K562 (cell line): ENCODE data around the gene YIPF1. TPM values are rescaled to one million over a fixed set of nuclear protein-coding genes. Genes with fewer than 3 reads are reported as not detected.

Experiments
- ATF6 ChIP-seq: sonication (generic); formaldehyde crosslinking; IDR thresholded peaks from 2 replicates; pipeline ENCODE4 v1.4.0; 2020; ENCODE audit warnings: mild to moderate bottlenecking, missing genetic modification reagents
- ELF2 ChIP-seq: fragments of 250-450 bp; sonication (Bioruptor Pico); IDR thresholded peaks from 2 replicates; pipeline ENCODE4 v1.5.0; 2021; ENCODE audit warnings: mild to moderate bottlenecking
- ELF4 ChIP-seq: fragments of 450-650 bp; formaldehyde crosslinking; IDR thresholded peaks from 2 replicates; pipeline ENCODE4 v1.4.0; 2022; ENCODE audit warnings: missing genetic modification characterization
- EP400 ChIP-seq: fragments of 450-650 bp; IDR thresholded peaks from 2 replicates; pipeline ENCODE4 v1.6.1; 2017; ENCODE audit warnings: antibody characterized with exemption, mild to moderate bottlenecking, moderate library complexity
- ETS2 ChIP-seq: IDR thresholded peaks from 2 replicates; pipeline ENCODE4 v1.6.1; 2016; ENCODE audit warnings: borderline replicate concordance, missing genetic modification characterization, mild to moderate bottlenecking, moderate library complexity, missing compliant biosample characterization; ENCODE audit not compliant: poor library complexity, severe bottlenecking
- FOXP1 ChIP-seq: sonication (generic); formaldehyde crosslinking; IDR thresholded peaks from 2 replicates; pipeline ENCODE4 v1.8.0; 2022; ENCODE audit warnings: mild to moderate bottlenecking, missing genetic modification reagents
- HDAC2 ChIP-seq: fragments of 450-650 bp; IDR thresholded peaks from 2 replicates; pipeline ENCODE4 v1.6.1; 2016; ENCODE audit warnings: mild to moderate bottlenecking
- HMG20A ChIP-seq: fragments of 450-650 bp; formaldehyde crosslinking; conservative IDR thresholded peaks from 2 replicates; pipeline ENCODE4 v1.4.0; 2020; ENCODE audit warnings: mild to moderate bottlenecking, mixed read lengths
- MCM7 ChIP-seq, 2 experiments: fragments of 450-650 bp; IDR thresholded peaks; 2 replicates each; pipeline ENCODE4 v1.6.1; 2016 to 2018
- NCOA2 ChIP-seq, 2 experiments: fragments of 450-650 bp; IDR thresholded peaks; 2 replicates each; pipeline ENCODE4 v1.6.1; 2018; ENCODE audit warnings: mild to moderate bottlenecking in 2 of 2, moderate library complexity in 1 of 2; ENCODE audit not compliant: partially characterized antibody in 2 of 2
- NFIX ChIP-seq: fragments of 250-450 bp; sonication (Bioruptor Pico); IDR thresholded peaks from 2 replicates; pipeline ENCODE4 v1.4.0; 2020; ENCODE audit warnings: low read depth, mild to moderate bottlenecking, moderate library complexity
- OTX1 ChIP-seq: fragments of 450-650 bp; formaldehyde crosslinking; IDR thresholded peaks from 2 replicates; pipeline ENCODE4 v1.4.0; 2022; ENCODE audit warnings: mild to moderate bottlenecking
- POLR2AphosphoS2 ChIP-seq: IDR thresholded peaks from 2 replicates; pipeline ENCODE4 v1.6.1; 2012; ENCODE audit warnings: low read length, improper control_type of control experiment
- POLR2AphosphoS5 ChIP-seq: IDR thresholded peaks from 2 replicates; pipeline ENCODE4 v1.6.1; 2011; ENCODE audit warnings: mild to moderate bottlenecking, low read depth, low read length, moderate library complexity; ENCODE audit not compliant: control insufficient read depth, insufficient read depth
- POLR3G ChIP-seq: IDR thresholded peaks from 2 replicates; pipeline ENCODE4 v1.6.1; 2011; ENCODE audit not compliant: insufficient read length, insufficient replicate concordance; ENCODE audit errors: extremely low read depth
- SMARCA4 ChIP-seq: fragments of 450-650 bp; IDR thresholded peaks from 2 replicates; pipeline ENCODE4 v1.6.1; 2016
- SMARCB1 ChIP-seq: IDR thresholded peaks from 2 replicates; pipeline ENCODE4 v1.6.1; 2011; ENCODE audit warnings: improper control_type of control experiment, low read depth; ENCODE audit not compliant: insufficient read length
- TAF7 ChIP-seq: fragments of 450-650 bp; IDR thresholded peaks from 2 replicates; pipeline ENCODE4 v1.6.1; 2016; ENCODE audit warnings: missing genetic modification characterization, missing compliant biosample characterization
- TCF7 ChIP-seq: sonication (generic); IDR thresholded peaks from 2 replicates; pipeline ENCODE4 v1.6.1; 2016; ENCODE audit warnings: antibody characterized with exemption, borderline replicate concordance
- TEAD1 ChIP-seq, 2 experiments: fragments of 450-650 bp in 1 of 2; sonication (generic) in 1 of 2; formaldehyde crosslinking; IDR thresholded peaks; 2 replicates each; pipeline versions ENCODE4 v1.4.0 to v1.8.0; 2020 to 2022; ENCODE audit warnings: mild to moderate bottlenecking in 2 of 2, missing genetic modification reagents in 1 of 2
- USF1 ChIP-seq: sonication (generic); formaldehyde crosslinking; IDR thresholded peaks from 2 replicates; pipeline ENCODE4 v1.9.0; 2022; ENCODE audit warnings: mild to moderate bottlenecking, missing genetic modification reagents
- ZNF324 ChIP-seq: fragments of 250-450 bp; sonication (Bioruptor Pico); IDR thresholded peaks from 2 replicates; pipeline ENCODE4 v1.4.0; 2020; ENCODE audit warnings: mild to moderate bottlenecking
- ZNF511 ChIP-seq: sonication (generic); formaldehyde crosslinking; IDR thresholded peaks from 2 replicates; pipeline ENCODE4 v1.8.0; 2022; ENCODE audit warnings: mild to moderate bottlenecking, missing genetic modification reagents
- ZNF586 ChIP-seq: fragments of 450-650 bp; formaldehyde crosslinking; conservative IDR thresholded peaks from 2 replicates; pipeline ENCODE4 v1.4.0; 2020; ENCODE audit warnings: mild to moderate bottlenecking, moderate library complexity
- ZSCAN32 ChIP-seq: fragments of 450-650 bp; formaldehyde crosslinking; IDR thresholded peaks from 2 replicates; pipeline ENCODE4 v1.4.0; 2020; ENCODE audit warnings: mild to moderate bottlenecking, moderate library complexity
- polyA plus RNA-seq, 8 experiments: library from polyadenylated mRNA; depleted of rRNA in 4 of 8; stranded (reverse) in 5 of 8; unstranded in 3 of 8; fragments of >200 nt; fragmentation: Nextera tagmentation in 2 of 8; fragmentation: Illumina TruSeq in 1 of 8; extraction: Ambion mirVana in 2 of 8; extraction: Trizol in 1 of 8; gene quantifications; 2 replicates each; pipeline versions ENCODE4 v1.2.1 to v1.2.3, GENCODE V29; 2011 to 2014; ENCODE audit warnings: inconsistent platforms in 1 of 8, missing spikeins in 1 of 8
- total RNA-seq, 7 experiments: library from RNA; depleted of rRNA in 6 of 7; stranded (reverse); fragments of >200 nt in 6 of 7; fragmentation: Illumina TruSeq in 2 of 7; extraction: Trizol in 2 of 7; gene quantifications; 2 replicates each; pipeline versions ENCODE4 v1.2.1 to v1.2.3, GENCODE V29; 2011 to 2021; ENCODE audit warnings: low replicate concordance in 1 of 7

Gene YIPF1
- total and polyA plus RNA-seq, 9 of the 15 experiments (the other 6 are each of a cell fraction or from before 2014, with no cell fraction given), result 11.5 to 37.5 (median 19.2) TPM

- TF ChIP-seq POLR2AphosphoS5 (peak; percentile 48; the same call in 1 of the 2 replicates), HDAC2 (peak; percentile 100), EP400 (peak; percentile 23), POLR3G (no peak), MCM7 (IDR thresholded peaks at IDR 0.05) (no peak), ZNF586 (CRISPR knock-in tag) (no peak), ZNF511 (CRISPR knock-in tag) (peak; percentile 91), POLR2AphosphoS2 (no peak), ELF4 (peak; percentile 38), FOXP1 (CRISPR knock-in tag) (no peak), NFIX (CRISPR knock-in tag) (no peak), ATF6 (CRISPR knock-in tag) (no peak), ZNF324 (CRISPR knock-in tag) (no peak), HMG20A (CRISPR knock-in tag) (no peak), TEAD1 (CRISPR knock-in tag; IDR thresholded peaks at IDR 0.05) (peak in 1 of 2 experiments; percentile 50; a peak in 1 of 4 replicates), ZSCAN32 (CRISPR knock-in tag) (no peak), ELF2 (0 out of 2 replicates have a peak, but pooled peaks have one; percentile 60), NCOA2 (IDR thresholded peaks at IDR 0.05; ENCODE audit: partially characterized antibody in 2 of 2) (no peak), SMARCA4 (peak; percentile 17; the same call in 1 of the 2 replicates), USF1 (CRISPR knock-in tag) (no peak; the same call in 1 of the 2 replicates), OTX1 (CRISPR knock-in tag) (no peak), ETS2 (tag) (no peak), TAF7 (tag) (0 out of 2 replicates have a peak, but pooled peaks have one; percentile 15), SMARCB1 (no peak), TCF7 (peak; percentile 54; the same call in 1 of the 2 replicates)
Measured at GRCh38 chr1:53889304-53890298, at the start of gene YIPF1 (continued).
